ENCODE results near the gene TBX4.
"Not testable (repeated sequence)": the region's sequence is repeated elsewhere in the genome, so short reads cannot be mapped to it uniquely, and the experiment has no call there.

TBX4 gene

GRCh38 chr17:61413661-61414126 lies 38.5 kb upstream of the TBX4 start:
- peak; percentile 42 for DNase-seq

DNA sequence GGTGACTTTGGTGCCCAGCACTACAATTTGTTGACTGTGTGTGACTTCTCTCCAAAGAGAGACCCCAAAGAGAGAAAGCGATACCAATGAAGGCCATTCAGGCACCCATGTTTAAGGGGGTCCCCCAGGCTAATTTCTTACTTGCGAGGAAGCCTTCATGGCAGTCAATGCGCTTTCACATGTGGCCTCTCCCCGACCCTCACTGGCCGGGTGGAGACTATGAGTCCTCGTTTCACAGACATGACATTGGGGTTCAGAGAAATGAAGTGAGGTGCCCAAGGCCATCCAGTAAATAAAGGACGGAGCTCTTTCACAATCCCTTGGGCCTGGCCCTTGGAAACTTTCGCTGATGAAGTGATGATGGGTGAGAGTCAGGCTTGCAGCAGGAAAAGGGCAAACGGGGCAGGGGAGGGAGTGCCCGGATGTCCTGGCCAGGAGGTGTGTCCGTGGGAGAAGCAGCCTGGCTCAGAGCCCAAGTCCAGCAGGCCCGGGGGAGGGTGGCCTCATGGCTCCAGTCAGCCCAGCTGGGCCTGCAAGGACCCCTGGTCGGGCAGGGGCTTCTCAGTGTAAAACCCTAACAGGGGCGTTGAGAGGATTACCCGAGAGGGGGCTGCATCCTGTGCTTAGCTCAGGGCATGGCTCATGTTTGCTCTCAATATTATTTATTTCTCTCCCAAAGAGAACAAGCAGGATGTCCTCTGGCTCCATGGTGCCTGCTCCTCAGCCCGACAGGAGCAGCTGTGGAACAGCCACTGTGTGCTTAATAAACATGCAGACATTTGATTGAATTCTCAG lies 37.9 kb upstream of the TBX4 start:
- peak; percentile 57 for DNase-seq

GRCh38 chr17:61414936-61415251 lies 37.3 kb upstream of the TBX4 start:
- peak; percentile 45 for DNase-seq

DNA sequence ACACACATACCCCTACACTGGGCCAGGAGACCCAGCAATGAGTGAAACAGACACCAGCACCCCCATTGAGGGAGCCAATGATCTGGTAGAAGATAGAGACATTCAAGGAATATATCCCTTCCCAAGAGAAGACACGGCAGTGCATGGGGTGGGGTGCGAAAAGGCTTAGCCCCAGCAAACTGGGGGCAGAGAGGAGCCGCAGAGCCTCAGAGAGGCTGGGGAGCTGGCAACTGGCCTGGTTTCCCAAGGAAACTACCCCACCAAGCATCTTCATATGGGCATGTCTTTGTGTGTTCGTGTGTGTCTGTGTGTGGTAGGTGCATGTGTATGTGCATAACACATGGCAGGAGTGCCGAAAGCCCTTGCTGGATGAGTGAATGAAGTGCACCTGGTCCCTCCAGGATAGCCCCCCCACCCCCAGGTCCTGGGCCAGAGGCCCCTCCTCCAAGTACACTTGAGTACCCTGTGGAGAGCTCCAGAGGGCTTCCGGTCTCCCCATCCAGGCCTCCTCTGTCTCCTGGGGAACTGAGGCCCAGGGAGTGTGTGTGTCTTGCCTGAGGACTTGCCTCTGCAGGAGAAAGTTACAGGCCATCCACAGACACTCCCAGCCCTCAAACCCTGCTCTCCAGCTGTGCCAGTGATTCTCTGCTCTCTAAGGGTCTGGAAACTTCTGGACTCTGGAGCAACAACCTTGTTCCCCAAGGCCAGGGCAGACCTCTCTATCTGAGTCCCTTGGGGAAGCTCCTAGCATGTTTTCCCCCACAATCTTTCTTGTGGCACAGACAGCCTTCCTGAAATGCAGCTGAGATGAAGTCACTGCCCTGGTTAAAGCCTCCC lies 36.6 kb upstream of the TBX4 start:
- DNase-seq = peak; percentile 65

DNA sequence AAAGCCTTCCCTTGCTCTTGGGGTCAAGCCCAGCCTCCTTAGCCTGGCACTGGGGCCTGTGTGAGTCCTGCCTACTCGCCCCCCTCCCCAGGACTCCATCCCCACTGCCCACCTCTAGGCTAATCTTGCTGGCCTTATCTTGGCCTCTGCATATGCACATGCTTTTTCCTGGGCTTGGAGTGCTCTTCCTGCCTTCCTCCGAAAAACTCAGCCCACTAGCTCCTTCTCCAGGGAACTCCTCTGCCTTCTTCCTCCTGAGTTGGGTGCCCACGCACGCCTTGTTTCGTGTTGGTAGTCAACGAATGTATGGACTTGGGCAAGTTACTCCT lies 36.0 kb upstream of the TBX4 start:
- no peak for DNase-seq

- peak; percentile 99 for DNase-seq
These were observed 35.5 kb upstream of the TBX4 start for GRCh38 chr17:61416540-61417363.

- DNase-seq = no peak
These were observed 33.8 kb upstream of the TBX4 start for GRCh38 chr17:61418449-61418848.

- peak; percentile 53 for DNase-seq
These were observed 32.7 kb upstream of the TBX4 start for GRCh38 chr17:61419496-61420046.

- DNase-seq = peak; percentile 51
These were observed 32.2 kb upstream of the TBX4 start for GRCh38 chr17:61420052-61420451.

- DNase-seq = no peak
These were observed 31.4 kb upstream of the TBX4 start for GRCh38 chr17:61420745-61421398.

DNA sequence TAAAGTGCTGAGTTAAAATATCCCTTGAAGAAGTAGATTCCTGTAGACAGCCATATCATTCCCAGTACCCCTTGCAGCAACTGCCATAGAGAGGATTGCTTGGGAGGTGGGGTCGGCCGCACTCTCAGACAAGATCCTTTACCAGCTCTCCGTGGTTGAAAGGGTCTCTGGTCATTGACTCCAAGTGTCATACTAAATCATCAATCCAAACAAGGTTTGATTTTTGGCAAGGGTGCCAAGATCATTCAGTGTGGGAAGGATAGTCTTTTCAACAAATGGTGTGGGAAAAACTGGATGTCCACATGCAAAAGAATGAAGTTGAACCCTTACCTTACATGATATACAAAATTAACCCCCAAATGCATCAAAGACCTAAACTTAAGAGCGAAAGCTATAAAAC lies 30.8 kb upstream of the TBX4 start:
- no peak for DNase-seq

DNA sequence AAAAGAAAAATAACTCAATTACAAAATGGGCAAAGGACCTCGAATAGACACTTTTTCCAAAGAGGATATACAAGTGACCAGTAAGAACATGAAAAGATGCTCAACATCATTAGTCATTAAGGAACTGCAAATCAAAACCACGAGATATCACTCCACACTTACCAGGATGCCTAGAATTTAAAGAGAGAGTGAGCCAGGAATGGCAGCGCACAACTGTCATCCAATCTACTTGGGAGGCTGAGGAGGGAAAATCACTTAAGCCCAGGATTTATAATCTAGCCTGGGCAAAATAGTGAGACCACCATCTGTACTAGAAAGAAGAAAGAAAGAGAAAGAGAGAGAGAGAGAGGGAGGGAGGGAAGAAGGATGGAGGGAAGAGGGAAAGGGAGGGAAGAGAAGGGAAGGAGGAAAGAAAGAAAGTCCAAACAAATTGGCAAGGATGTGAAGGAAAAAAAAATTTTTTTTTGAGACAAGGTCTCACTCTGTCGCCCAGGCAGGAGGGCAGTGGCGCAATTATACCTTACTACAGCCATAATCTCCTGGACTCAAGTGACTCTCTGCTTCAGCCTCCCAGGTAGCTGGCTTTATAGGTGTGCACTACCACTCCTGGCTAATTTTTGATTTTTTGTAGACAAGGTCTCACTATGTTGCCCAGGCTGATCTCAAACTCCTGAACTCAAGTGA lies 30.0 kb upstream of the TBX4 start:
- no peak for DNase-seq

- no peak for DNase-seq
These were observed 29.4 kb upstream of the TBX4 start for GRCh38 chr17:61422869-61423268.

DNA sequence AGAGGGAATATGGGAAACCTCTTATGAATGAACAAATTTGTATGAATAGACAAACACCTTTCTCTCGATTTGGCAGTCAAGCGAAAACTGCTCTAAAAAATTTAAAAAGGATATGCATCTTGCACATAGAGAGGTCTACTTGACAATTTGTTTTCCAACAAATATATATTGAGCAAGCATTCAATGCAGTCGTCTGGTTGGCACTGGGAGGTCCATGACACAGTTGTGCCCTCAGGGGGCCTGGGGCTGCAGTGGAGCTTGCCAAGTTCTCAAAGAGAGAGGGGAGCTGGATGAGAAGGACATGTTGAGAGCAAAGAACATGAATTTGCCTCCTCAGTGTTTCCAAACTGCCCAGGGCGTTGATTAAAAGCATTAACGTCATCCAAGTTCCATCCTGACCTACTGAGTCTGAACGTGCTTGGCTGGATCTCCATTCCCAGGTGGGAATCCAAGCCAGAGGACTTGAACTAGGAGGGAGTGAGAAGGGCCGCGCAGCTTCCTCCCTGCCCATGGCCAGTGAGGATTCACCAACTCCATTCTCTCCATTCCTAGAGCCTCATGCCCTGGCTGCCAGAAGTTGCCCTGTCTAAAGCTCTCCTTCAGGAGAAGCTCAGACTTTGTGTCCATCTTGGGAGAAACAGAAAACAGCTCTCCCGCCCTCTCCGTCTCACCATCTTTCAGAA lies 28.1 kb upstream of the TBX4 start:
- peak; percentile 46 for DNase-seq

DNA sequence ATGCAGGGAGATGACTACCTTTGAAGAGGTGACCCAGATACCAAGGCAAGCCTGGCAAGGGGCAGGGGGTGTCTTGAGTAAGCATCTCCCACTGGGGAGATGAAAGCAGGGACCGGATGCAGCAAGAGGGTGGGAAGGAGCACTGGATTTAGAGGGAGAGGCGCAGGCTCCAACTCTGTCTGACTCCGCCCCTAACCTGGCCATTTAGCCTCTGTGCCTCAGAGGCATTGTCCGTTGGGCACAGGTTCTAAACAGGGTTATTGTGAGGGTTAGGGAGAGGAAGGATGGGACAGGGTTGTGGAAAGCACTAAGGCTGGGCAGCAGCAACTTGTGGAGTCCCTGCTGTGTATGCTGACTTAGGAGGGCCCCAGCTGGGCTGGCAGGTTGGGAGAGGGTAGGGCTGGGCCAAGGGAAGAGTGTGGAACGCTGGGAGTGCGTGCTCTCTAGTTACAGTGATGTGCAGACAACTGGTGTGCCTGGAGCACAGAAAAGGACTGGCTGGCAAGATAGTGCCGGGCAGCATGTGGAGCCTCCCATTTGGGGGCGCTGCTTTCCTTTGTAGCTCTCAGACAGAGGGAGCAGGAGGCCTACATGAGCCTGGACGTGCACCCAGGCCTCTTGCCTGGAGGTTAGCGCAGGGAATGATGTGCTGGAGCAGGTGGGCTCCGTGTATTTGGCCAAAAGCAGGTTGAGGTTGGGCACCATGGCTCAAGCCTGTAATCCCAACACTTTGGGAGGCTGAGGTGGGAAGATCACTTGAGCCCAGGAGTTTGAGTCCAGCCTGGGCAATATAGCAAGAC lies 26.3 kb upstream of the TBX4 start:
- DNase-seq = peak; percentile 85

DNA sequence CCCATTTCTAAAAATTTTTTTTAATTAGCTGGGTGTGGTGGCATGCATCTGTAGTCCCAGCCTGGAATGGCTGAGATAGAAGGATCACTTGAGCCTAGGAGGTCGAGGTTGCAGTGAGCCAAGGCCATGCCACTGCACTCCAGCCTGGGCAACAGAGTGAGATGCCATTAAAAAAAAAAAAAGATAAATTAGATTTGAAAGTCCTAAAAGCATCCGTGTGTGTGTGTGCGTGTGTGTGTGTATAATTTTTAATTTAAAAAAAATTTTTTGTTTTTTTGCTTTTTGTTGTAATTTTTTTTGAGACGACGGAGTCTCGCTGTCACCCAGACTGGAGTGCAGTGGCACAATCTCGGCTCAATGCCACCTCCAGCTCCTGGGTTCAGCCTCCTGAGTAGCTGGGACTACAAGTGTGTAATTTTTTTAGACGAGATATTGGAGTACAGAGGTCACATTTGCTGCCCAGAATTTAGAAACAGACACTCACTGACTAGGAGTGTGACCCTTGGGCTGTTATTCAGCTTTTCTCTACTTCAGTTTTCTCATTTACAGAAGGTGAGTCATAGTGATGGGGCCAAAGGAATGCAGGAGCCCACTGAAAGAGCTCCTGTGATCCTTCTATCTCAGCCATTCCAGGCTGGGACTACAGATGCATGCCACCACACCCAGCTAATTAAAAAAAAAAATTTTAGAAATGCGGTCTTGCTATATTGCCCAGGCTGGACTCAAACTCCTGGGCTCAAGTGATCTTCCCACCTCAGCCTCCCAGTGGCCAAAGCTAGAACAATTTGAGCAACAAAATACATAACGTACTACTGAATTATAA lies 25.5 kb upstream of the TBX4 start:
- DNase-seq = peak; percentile 92

- no peak for DNase-seq
These were observed 24.7 kb upstream of the TBX4 start for GRCh38 chr17:61427567-61427966.

GRCh38 chr17:61429274-61429673 lies 22.9 kb upstream of the TBX4 start:
- DNase-seq = no peak

GRCh38 chr17:61429831-61430230 lies 22.4 kb upstream of the TBX4 start:
- not testable (repeated sequence) for DNase-seq

All from islet precursor cell (in vitro differentiated cells).